ENCODE data around the gene PPP1R17.

PPP1R17 gene

DNA sequence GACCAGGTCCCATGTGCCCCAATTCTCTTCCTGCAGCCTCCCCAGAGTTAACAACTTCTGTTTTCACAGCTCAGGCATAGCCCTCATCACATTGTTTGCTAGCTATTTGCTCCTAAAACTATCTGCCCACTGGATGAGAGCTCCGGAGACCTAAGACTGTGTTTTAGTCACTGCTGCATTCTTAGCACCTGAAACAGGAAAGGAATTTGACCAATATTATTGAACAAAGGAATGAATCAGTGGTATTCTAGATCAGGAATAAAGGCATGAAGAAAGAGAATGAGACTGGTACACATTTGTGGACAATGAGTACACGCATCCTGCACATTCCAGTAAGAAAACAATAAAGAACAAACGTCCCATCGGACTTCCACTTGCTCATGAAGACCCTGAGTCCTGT, 54.8 kb downstream of the PPP1R17 start:
- TF ChIP-seq, protein P1, sequence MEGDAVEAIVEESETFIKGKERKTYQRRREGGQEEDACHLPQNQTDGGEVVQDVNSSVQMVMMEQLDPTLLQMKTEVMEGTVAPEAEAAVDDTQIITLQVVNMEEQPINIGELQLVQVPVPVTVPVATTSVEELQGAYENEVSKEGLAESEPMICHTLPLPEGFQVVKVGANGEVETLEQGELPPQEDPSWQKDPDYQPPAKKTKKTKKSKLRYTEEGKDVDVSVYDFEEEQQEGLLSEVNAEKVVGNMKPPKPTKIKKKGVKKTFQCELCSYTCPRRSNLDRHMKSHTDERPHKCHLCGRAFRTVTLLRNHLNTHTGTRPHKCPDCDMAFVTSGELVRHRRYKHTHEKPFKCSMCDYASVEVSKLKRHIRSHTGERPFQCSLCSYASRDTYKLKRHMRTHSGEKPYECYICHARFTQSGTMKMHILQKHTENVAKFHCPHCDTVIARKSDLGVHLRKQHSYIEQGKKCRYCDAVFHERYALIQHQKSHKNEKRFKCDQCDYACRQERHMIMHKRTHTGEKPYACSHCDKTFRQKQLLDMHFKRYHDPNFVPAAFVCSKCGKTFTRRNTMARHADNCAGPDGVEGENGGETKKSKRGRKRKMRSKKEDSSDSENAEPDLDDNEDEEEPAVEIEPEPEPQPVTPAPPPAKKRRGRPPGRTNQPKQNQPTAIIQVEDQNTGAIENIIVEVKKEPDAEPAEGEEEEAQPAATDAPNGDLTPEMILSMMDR (IDR thresholded peaks at IDR 0.05; ENCODE audit: low read depth, low read length), result no peak
- peak in 1 of 2 donors; percentile 33 for DNase-seq (ENCODE audit: low read depth in 2 of 2)
- no peak overlapping the region for H3K4me3 ChIP-seq (replicated peaks in 1 of 2; ENCODE audit: low read depth in 2 of 2, low read length in 2 of 2)

DNA sequence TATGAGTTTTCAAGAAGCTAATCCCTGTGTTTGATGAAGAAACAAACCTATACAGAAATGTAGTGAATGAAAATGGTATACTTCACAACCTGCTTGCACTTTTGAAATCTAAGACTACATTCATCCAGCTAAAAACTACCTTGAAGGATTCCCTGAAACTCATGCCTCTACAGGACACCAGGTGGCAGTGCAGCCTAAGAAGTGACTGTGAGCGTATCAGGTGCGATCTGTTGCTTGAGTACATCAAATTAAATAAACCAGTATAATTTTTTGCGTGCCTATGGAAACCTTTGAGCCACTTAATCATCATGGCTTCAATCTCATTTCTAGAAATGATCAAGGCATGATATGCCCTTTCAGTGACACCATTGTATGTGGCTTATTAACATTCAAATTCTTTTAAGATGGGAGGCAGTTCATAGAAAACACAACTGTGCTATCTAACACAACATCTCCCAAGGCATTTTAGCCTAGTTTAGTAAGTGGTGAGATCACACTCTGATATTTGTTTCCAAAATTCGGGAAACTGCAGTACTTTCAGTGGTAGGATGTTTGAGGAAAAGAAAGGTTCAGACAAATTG, 57.4 kb downstream of the PPP1R17 start:
- DNase-seq (ENCODE audit: low read depth in 2 of 2), result peak; percentile 78 to 84
- H3K4me3 ChIP-seq (replicated peaks in 1 of 2; ENCODE audit: low read depth in 2 of 2, low read length in 2 of 2), result no peak overlapping the region
- TF ChIP-seq, protein P1 (IDR thresholded peaks at IDR 0.05; ENCODE audit: low read depth, low read length), result peak; percentile 78

DNA sequence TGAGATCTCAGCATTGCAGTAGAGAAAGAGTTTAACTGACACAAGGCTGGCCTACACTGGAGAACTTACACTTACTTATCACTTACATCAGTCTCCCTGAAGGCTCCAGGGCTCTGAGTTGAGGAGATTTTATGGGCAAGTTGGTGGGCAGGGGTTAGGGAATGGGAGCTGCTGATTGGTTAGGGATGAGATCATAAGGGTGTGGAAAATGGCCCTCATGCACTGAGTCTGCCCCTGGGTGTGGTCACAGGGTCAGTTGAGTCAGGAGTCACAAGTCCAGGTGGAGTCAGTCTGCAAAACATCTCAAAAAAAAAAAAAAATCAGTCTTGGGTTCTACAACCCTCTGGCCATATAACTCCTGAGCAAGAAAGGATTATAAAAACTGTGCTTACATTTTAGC, 60.5 kb downstream of the PPP1R17 start:
- TF ChIP-seq, protein P1 (IDR thresholded peaks at IDR 0.05; ENCODE audit: low read depth, low read length), result no peak

DNA sequence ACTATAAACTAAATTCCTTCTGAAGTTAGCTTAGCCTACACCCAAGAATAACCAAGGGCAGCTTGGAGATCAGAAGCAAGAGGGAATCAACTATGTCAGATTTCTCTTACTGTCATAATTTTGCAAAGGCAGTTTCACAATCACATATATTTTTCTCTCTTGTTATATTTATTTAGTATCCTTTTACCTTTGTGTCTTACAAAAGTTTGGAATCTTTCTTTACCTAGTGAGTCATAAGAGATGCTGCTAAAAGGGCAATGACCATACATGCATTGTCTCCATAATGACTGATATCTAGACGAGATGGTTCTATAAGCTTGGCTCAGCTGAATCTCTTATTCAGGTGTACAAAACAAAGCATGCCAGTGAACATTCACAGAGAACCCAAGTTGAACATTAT, 61.1 kb downstream of the PPP1R17 start:
- TF ChIP-seq, protein P1 (IDR thresholded peaks at IDR 0.05; ENCODE audit: low read depth, low read length), result no peak
- DNase-seq (ENCODE audit: low read depth in 2 of 2), result no peak
- no peak overlapping the region for H3K4me3 ChIP-seq (replicated peaks in 1 of 2; ENCODE audit: low read depth in 2 of 2, low read length in 2 of 2)

More for the DNA sequence above, 60.5 kb downstream of the PPP1R17 start:
- DNase-seq (ENCODE audit: low read depth in 2 of 2), result no peak
- H3K4me3 ChIP-seq (replicated peaks in 1 of 2; ENCODE audit: low read depth in 2 of 2, low read length in 2 of 2), result no peak overlapping the region

DNA sequence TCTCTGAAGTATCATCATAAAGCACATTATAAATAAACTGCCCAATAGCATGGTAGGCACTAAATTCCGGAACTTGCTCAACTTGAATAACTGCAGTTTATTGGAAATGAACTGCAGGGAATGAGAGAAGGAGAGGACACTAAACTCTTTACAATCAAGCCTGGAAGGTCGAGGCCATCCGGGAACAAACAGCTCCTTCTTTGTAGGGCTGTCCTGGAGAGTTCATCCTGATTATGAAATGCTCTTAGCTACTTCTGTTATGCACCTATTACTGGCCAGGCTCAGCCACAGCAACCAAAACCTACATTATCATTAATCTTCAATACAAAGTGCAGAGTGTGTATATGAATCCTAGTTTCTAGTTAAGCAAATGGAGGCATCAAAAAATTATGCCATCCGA, 64.7 kb downstream of the PPP1R17 start:
- H3K4me3 ChIP-seq (replicated peaks in 1 of 2; ENCODE audit: low read depth in 2 of 2, low read length in 2 of 2), result no peak overlapping the region
- DNase-seq (ENCODE audit: low read depth in 2 of 2), result no peak
- TF ChIP-seq, protein P1 (IDR thresholded peaks at IDR 0.05; ENCODE audit: low read depth, low read length), result no peak

All from cardiac fibroblast (primary cell).